Measurements from ENCODE around the gene MYOM3.

DNA sequence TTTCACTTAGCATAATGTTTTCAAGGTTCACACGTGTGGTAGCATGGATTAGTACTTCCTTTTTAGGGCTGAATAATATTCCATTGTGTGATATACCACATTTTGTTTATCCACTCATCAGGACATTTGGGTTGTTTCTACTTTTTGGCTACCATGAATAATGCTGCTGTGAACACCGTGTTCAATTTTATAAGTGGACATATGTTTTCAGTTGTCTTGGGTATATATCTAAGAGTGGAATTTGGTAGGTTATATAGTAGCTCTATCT is 27.2 kb upstream of the MYOM3 start:
- TF ChIP-seq POLR2AphosphoS5 (IDR thresholded peaks at IDR 0.05) = no peak
- TF ChIP-seq CTCF (IDR thresholded peaks at IDR 0.05) = no peak

Data from prostate gland (tissue), 2 donors.